ENCODE data around the gene OR2J3. TPM values are rescaled to one million over a fixed set of nuclear protein-coding genes. Genes with fewer than 3 reads are reported as not detected.

Gene OR2J3
- total and polyA plus RNA-seq, 2 of the 13 experiments (the other 11 are each of a cell fraction or from before 2014, with no cell fraction given): 0.70 TPM; not detected in 1

DNA sequence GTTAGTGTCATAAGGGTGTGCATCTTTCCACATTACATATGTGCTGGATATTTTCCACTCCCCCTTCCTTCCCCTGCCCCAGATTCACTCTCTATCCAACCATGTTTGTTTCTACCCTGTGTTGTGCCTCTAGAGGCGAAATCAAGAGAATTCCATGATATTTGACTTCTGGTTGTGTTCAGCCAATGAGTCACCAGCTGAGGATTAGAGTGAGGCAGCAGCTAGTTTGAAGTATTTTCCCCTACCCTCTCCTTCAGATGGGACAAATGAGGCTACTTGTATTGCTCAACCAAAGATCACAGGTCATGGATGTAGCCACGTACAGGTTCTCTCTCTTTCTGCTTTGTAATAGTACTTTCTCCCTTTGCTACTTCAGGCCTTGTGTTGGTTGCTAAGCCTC is 38.3 kb downstream of the OR2J3 start:
- no peak overlapping the region for H2AFZ ChIP-seq (ENCODE audit: low read length)
- no peak overlapping the region for H3K4me2 ChIP-seq (ENCODE audit: low read depth, low read length)
- intact Hi-C loops (cut with micrococcal nuclease; ENCODE audit: unreplicated experiment) (no loop called here), in situ Hi-C loops (cut with HindIII; ENCODE audit: extremely low pct_ligation_motif_present, low pct_unique_long_range_greater_than_20kb) (no loop called here)
- no peaks in the 10 kb centered on the region for H3K27me3 ChIP-seq (ENCODE audit: control insufficient read depth in 1 of 2, insufficient read depth in 2 of 2, low read length in 2 of 2)
- no TSS peak for BruUV-seq (replicated peaks)
- TF ChIP-seq, protein P1, sequence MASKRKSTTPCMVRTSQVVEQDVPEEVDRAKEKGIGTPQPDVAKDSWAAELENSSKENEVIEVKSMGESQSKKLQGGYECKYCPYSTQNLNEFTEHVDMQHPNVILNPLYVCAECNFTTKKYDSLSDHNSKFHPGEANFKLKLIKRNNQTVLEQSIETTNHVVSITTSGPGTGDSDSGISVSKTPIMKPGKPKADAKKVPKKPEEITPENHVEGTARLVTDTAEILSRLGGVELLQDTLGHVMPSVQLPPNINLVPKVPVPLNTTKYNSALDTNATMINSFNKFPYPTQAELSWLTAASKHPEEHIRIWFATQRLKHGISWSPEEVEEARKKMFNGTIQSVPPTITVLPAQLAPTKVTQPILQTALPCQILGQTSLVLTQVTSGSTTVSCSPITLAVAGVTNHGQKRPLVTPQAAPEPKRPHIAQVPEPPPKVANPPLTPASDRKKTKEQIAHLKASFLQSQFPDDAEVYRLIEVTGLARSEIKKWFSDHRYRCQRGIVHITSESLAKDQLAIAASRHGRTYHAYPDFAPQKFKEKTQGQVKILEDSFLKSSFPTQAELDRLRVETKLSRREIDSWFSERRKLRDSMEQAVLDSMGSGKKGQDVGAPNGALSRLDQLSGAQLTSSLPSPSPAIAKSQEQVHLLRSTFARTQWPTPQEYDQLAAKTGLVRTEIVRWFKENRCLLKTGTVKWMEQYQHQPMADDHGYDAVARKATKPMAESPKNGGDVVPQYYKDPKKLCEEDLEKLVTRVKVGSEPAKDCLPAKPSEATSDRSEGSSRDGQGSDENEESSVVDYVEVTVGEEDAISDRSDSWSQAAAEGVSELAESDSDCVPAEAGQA (IDR thresholded peaks at IDR 0.05; ENCODE audit: low read depth): no peak
- TF ChIP-seq, protein P1 (CRISPR knock-in tag; IDR thresholded peaks at IDR 0.05; ENCODE audit: borderline replicate concordance): no peak
- TF ChIP-seq ZNF563 (CRISPR knock-in tag; IDR thresholded peaks at IDR 0.05) (no peak), TGIF2 (CRISPR knock-in tag; IDR thresholded peaks at IDR 0.05) (no peak), TFAP4 (IDR thresholded peaks at IDR 0.05; ENCODE audit: borderline replicate concordance, low read depth) (no peak), CEBPB (IDR thresholded peaks at IDR 0.05; ENCODE audit: borderline replicate concordance, low read depth, low read length) (peak; percentile 14; the same call in 1 of the 2 replicates), SMYD3 (CRISPR knock-in tag; IDR thresholded peaks at IDR 0.05) (no peak), ZBTB42 (CRISPR knock-in tag; IDR thresholded peaks at IDR 0.05) (no peak)
- TF ChIP-seq, protein P2, sequence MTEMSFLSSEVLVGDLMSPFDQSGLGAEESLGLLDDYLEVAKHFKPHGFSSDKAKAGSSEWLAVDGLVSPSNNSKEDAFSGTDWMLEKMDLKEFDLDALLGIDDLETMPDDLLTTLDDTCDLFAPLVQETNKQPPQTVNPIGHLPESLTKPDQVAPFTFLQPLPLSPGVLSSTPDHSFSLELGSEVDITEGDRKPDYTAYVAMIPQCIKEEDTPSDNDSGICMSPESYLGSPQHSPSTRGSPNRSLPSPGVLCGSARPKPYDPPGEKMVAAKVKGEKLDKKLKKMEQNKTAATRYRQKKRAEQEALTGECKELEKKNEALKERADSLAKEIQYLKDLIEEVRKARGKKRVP (CRISPR knock-in tag; IDR thresholded peaks at IDR 0.05): no peak
- POLR2A ChIA-PET: no interaction called here
- no peak overlapping the region for H3K9ac ChIP-seq (ENCODE audit: insufficient read depth, low read depth, low read length)
- no peak overlapping the region for H3K4me3 ChIP-seq (replicated peaks in 1 of 3; ENCODE audit: insufficient read depth in 1 of 3, low read depth in 2 of 3, low read length in 3 of 3)
- H3K27ac ChIP-seq (ENCODE audit: extremely low read length, insufficient read depth, low read length): no peak overlapping the region
- FAIRE-seq: no peak
- H3K36me3 ChIP-seq (replicated peaks in 1 of 2; ENCODE audit: control insufficient read depth in 1 of 2, insufficient read depth in 2 of 2, low read length in 2 of 2): no peaks in the 10 kb centered on the region
- H3K4me1 ChIP-seq (ENCODE audit: insufficient read depth, low read length): no peaks in the 10 kb centered on the region
- CTCF ChIA-PET (ENCODE audit: low intra/inter-chr PET ratio, low total read pairs): no interaction called here
- peak; percentile 36; the same call in 1 of the 3 replicates for ATAC-seq
- DNase-seq (ENCODE audit: low spot score): peak; percentile 7
- 1% methylated on average over 2 of the region's 2 CpGs for WGBS (ENCODE audit: low lambda C conversion rate)
- no peaks in the 10 kb centered on the region for H3K79me2 ChIP-seq (ENCODE audit: insufficient read depth, low read length)
- H3K9me3 ChIP-seq (ENCODE audit: low read length): peaks cover 17% of the 10 kb centered on the region
- no peaks in the 10 kb centered on the region for H4K20me1 ChIP-seq (ENCODE audit: insufficient read depth, low read length)

Measured in HepG2 (cell line).